Measurements from ENCODE around the gene MBD3L3.
A peak's percentile ranks its signal among the peaks of the same experiment; 100 is the strongest.
"Not testable (repeated sequence)": the region's sequence is repeated elsewhere in the genome, so short reads cannot be mapped to it uniquely, and the experiment has no call there.

The MBD3L3 gene

GRCh38 chr19:7058576-7058975, at the start of gene MBD3L3:
Gene MBD3L3 (minus strand): TSS chr19:7058676. CDS start chr19:7058605, 71 bp downstream.
- not testable (repeated sequence) for DNase-seq (ENCODE audit: low read depth)

- DNase-seq (ENCODE audit: low read depth), result no peak
These were observed 48.5 kb upstream of the MBD3L3 start for GRCh38 chr19:7106711-7107657.

- DNase-seq (ENCODE audit: low read depth), result no peak
These were observed 46.4 kb upstream of the MBD3L3 start for GRCh38 chr19:7104747-7105447.

GRCh38 chr19:7101498-7102253, 43.2 kb upstream of the MBD3L3 start:
- no peak for DNase-seq (ENCODE audit: low read depth)

- no peak for DNase-seq (ENCODE audit: low read depth)
These were observed 41.1 kb upstream of the MBD3L3 start for GRCh38 chr19:7099597-7099921.

- DNase-seq (ENCODE audit: low read depth), result peak; percentile 91
These were observed 40.5 kb upstream of the MBD3L3 start for GRCh38 chr19:7098701-7099596.

- DNase-seq (ENCODE audit: low read depth), result no peak
These were observed 39.6 kb upstream of the MBD3L3 start for GRCh38 chr19:7098096-7098495.

GRCh38 chr19:7088999-7089398, 30.5 kb upstream of the MBD3L3 start:
- DNase-seq (ENCODE audit: low read depth), result no peak

- peak; percentile 25 for DNase-seq (ENCODE audit: low read depth)
These were observed 24.8 kb upstream of the MBD3L3 start for GRCh38 chr19:7083076-7083956.

GRCh38 chr19:7078008-7078407, 19.5 kb upstream of the MBD3L3 start:
- peak; percentile 7 for DNase-seq (ENCODE audit: low read depth)

- DNase-seq (ENCODE audit: low read depth), result no peak
These were observed 17.7 kb upstream of the MBD3L3 start for GRCh38 chr19:7076151-7076550.

GRCh38 chr19:7074705-7075282, 16.3 kb upstream of the MBD3L3 start:
- DNase-seq (ENCODE audit: low read depth), result no peak

GRCh38 chr19:7072541-7072940, 14.1 kb upstream of the MBD3L3 start:
- no peak for DNase-seq (ENCODE audit: low read depth)

- DNase-seq (ENCODE audit: low read depth), result peak; percentile 33
These were observed 11.4 kb upstream of the MBD3L3 start for GRCh38 chr19:7069904-7070226.

- peak; percentile 98 for DNase-seq (ENCODE audit: low read depth)
These were observed 10.8 kb upstream of the MBD3L3 start, which contains the start of gene ZNF557 for GRCh38 chr19:7069042-7069903. Gene ZNF557 (plus strand): TSS chr19:7069703. CDS start chr19:7075075, 5,372 bp downstream.

- DNase-seq (ENCODE audit: low read depth), result no peak
These were observed 10.1 kb upstream of the MBD3L3 start for GRCh38 chr19:7068599-7068998.

GRCh38 chr19:7067716-7068115, 9.2 kb upstream of the MBD3L3 start:
- peak; percentile 49 for DNase-seq (ENCODE audit: low read depth)

- DNase-seq (ENCODE audit: low read depth), result peak; percentile 22
These were observed 8.6 kb upstream of the MBD3L3 start for GRCh38 chr19:7067122-7067521.

- no peak for DNase-seq (ENCODE audit: low read depth)
These were observed 5.4 kb upstream of the MBD3L3 start for GRCh38 chr19:7063764-7064418.

Data from ELR (cell line).